WTC11 (cell line): ENCODE results near the gene TMEM150B. TPM values are rescaled to one million over a fixed set of nuclear protein-coding genes. Genes with fewer than 3 reads are reported as not detected.

Experiments
- ATAC-seq: fragments of 200-7000 bp; cut with Tn5 transposase; 2 replicates; pipeline ENCODE4 v1.10.0; 2021; ENCODE audit warnings: mild to moderate bottlenecking, moderate library complexity
- CTCF ChIA-PET: fragments of 300-600 bp; sonication (Branson Sonifier 250); formaldehyde crosslinking; loops from one replicate; lab custom pipeline; 2021; ENCODE audit warnings: antibody characterized with exemption; lab: Charles Lee
- POLR2A ChIA-PET: fragments of 350-600 bp; sonication (Branson Sonifier 250); formaldehyde crosslinking; loops from one replicate; lab custom pipeline; 2021; ENCODE audit warnings: antibody characterized with exemption; lab: Charles Lee
- DNase-seq: peaks from one replicate; pipeline ENCODE4 v3.0.0; 2021; ENCODE audit warnings: low spot score
- H3K27ac Mint-ChIP-seq: 2 replicates; pipeline ENCODE4 v1.8.0; 2021; ENCODE audit warnings: mixed read lengths
- H3K27me3 Mint-ChIP-seq: 2 replicates; pipeline ENCODE4 v1.8.0; 2021; ENCODE audit warnings: low read depth, mild to moderate bottlenecking, moderate library complexity, mixed read lengths
- H3K36me3 Mint-ChIP-seq: 2 replicates; pipeline ENCODE4 v1.8.0; 2021; ENCODE audit warnings: mixed read lengths
- H3K4me1 Mint-ChIP-seq: 2 replicates; pipeline ENCODE4 v1.8.0; 2022; ENCODE audit warnings: mixed read lengths
- H3K4me3 Mint-ChIP-seq: 2 replicates; pipeline ENCODE4 v1.8.0; 2021; ENCODE audit warnings: mild to moderate bottlenecking, moderate library complexity, mixed read lengths
- H3K9me3 Mint-ChIP-seq: 2 replicates; pipeline ENCODE4 v1.8.0; 2021; ENCODE audit warnings: mixed read lengths
- ATF2 ChIP-seq: sonication (generic); formaldehyde crosslinking; IDR thresholded peaks from 2 replicates; pipeline ENCODE4 v1.8.1; 2022; ENCODE audit warnings: low read depth, missing genetic modification reagents, borderline replicate concordance
- E2F1 ChIP-seq: sonication (generic); formaldehyde crosslinking; IDR thresholded peaks from 2 replicates; pipeline ENCODE4 v1.8.0; 2022; ENCODE audit warnings: mild to moderate bottlenecking, missing genetic modification reagents
- ERG ChIP-seq: fragments of 250-450 bp; sonication (Bioruptor Pico); IDR thresholded peaks from 2 replicates; pipeline ENCODE4 v1.8.0; 2021; ENCODE audit warnings: mild to moderate bottlenecking
- FOXJ3 ChIP-seq: sonication (generic); formaldehyde crosslinking; IDR thresholded peaks from 2 replicates; pipeline ENCODE4 v1.9.0; 2021; ENCODE audit warnings: missing genetic modification reagents, mild to moderate bottlenecking, borderline replicate concordance
- GRHL2 ChIP-seq: fragments of 250-450 bp; sonication (Bioruptor Pico); IDR thresholded peaks from 2 replicates; pipeline ENCODE4 v1.8.0; 2022; ENCODE audit warnings: mild to moderate bottlenecking, moderate library complexity; ENCODE audit not compliant: insufficient replicate concordance, severe bottlenecking
- JUN ChIP-seq: sonication (generic); formaldehyde crosslinking; IDR thresholded peaks from 2 replicates; pipeline ENCODE4 v1.8.0; 2023; ENCODE audit warnings: mild to moderate bottlenecking, missing genetic modification reagents
- NR1H2 ChIP-seq: sonication (generic); formaldehyde crosslinking; IDR thresholded peaks from 2 replicates; pipeline ENCODE4 v1.9.0; 2021; ENCODE audit warnings: mild to moderate bottlenecking, moderate library complexity, missing genetic modification reagents
- SOX15 ChIP-seq: fragments of 250-450 bp; sonication (Bioruptor Pico); IDR thresholded peaks from 2 replicates; pipeline ENCODE4 v1.9.0; 2021; ENCODE audit warnings: mild to moderate bottlenecking
- SP1 ChIP-seq: sonication (generic); formaldehyde crosslinking; conservative IDR thresholded peaks from 2 replicates; pipeline ENCODE4 v1.8.1; 2022; ENCODE audit warnings: missing genetic modification reagents
- TCF7 ChIP-seq: sonication (generic); formaldehyde crosslinking; IDR thresholded peaks from 2 replicates; pipeline ENCODE4 v1.8.0; 2022; ENCODE audit warnings: mild to moderate bottlenecking, low read depth, missing genetic modification reagents, moderate library complexity
- USF1 ChIP-seq: sonication (generic); formaldehyde crosslinking; IDR thresholded peaks from 2 replicates; pipeline ENCODE4 v1.8.0; 2022; ENCODE audit warnings: mild to moderate bottlenecking, missing genetic modification reagents
- USF2 ChIP-seq: sonication (generic); formaldehyde crosslinking; IDR thresholded peaks from 2 replicates; pipeline ENCODE4 v1.8.1; 2023; ENCODE audit warnings: mild to moderate bottlenecking, missing genetic modification reagents, moderate library complexity
- ZNF138 ChIP-seq: sonication (generic); formaldehyde crosslinking; conservative IDR thresholded peaks from 2 replicates; pipeline ENCODE4 v1.8.1; 2022; ENCODE audit warnings: mild to moderate bottlenecking, moderate library complexity, missing genetic modification reagents
- ZNF263 ChIP-seq: sonication (generic); formaldehyde crosslinking; IDR thresholded peaks from 2 replicates; pipeline ENCODE4 v1.8.1; 2022; ENCODE audit warnings: low read depth, mild to moderate bottlenecking, moderate library complexity, missing genetic modification reagents
- ZNF317 ChIP-seq: sonication (generic); formaldehyde crosslinking; IDR thresholded peaks from 2 replicates; pipeline ENCODE4 v1.8.1; 2023; ENCODE audit warnings: low read depth, mild to moderate bottlenecking, moderate library complexity, missing genetic modification reagents, borderline replicate concordance
- ZNF423 ChIP-seq: fragments of 250-450 bp; sonication (Bioruptor Pico); IDR thresholded peaks from 2 replicates; pipeline ENCODE4 v2.1.2; 2022; ENCODE audit warnings: mild to moderate bottlenecking, moderate library complexity
- ZNF532 ChIP-seq: fragments of 250-450 bp; sonication (Bioruptor Pico); IDR thresholded peaks from 2 replicates; pipeline ENCODE4 v1.9.0; 2021; ENCODE audit warnings: mild to moderate bottlenecking, borderline replicate concordance
- total RNA-seq: library from RNA; stranded (reverse); gene quantifications from 3 replicates; pipeline ENCODE4 v1.2.3, GENCODE V29; 2021

The TMEM150B gene
- total RNA-seq, 1 experiment from 2014 or later, result 0.44 TPM

- no peak for TF ChIP-seq ERG (CRISPR knock-in tag)
- TF ChIP-seq USF1 (CRISPR knock-in tag), result no peak
- no peak for TF ChIP-seq FOXJ3 (CRISPR knock-in tag)
- no peak for TF ChIP-seq JUN (CRISPR knock-in tag)
- no peak for TF ChIP-seq TCF7 (CRISPR knock-in tag)
- no peak for TF ChIP-seq USF2 (CRISPR knock-in tag)
- no peak for TF ChIP-seq ZNF263 (CRISPR knock-in tag)
- no peak for TF ChIP-seq ZNF138 (CRISPR knock-in tag)
- TF ChIP-seq ZNF423 (CRISPR knock-in tag), result no peak
- TF ChIP-seq, all 79 proteins: peak for 0
These were observed 4.2 kb downstream of the TMEM150B start (continued) for GRCh38 chr19:55320844-55321419.

- Mint-ChIP-seq H3K27me3 (peaks cover 27% of the 10 kb centered on the region), H3K4me1 (peaks cover 18% of the 10 kb centered on the region), H3K27ac (peak overlapping the region; percentile 39), H3K36me3 (no peaks in the 10 kb centered on the region), H3K4me3 (peak overlapping the region; percentile 71), H3K9me3 (no peaks in the 10 kb centered on the region)
- DNase-seq, result peak; percentile 93
- ChIA-PET CTCF (interaction anchor here (1.2 to 3.4 kb wide), 4 partner anchors 18 to 154 kb away, joined by 3 to 26 read pairs (median 6); partner anchors contain the start of genes DNAAF3 and KMT5C), POLR2A (interaction anchor here (0.6 to 1.3 kb wide), 2 partner anchors 19 to 125 kb away, joined by 3 read pairs; no protein-coding TSS in a partner anchor)
- TF ChIP-seq USF2 (CRISPR knock-in tag), result 0 out of 2 replicates have a peak, but pooled peaks have one; percentile 19
- TF ChIP-seq SP1 (CRISPR knock-in tag), result no peak
- ATAC-seq, result peak; percentile 98
These were observed 5.4 kb downstream of the TMEM150B start for GRCh38 chr19:55319785-55320184.

- ChIA-PET POLR2A (no interaction called here), CTCF (interaction anchor here (0.8 to 1.6 kb wide), 2 partner anchors 15 to 32 kb away, joined by 3 to 7 read pairs; no protein-coding TSS in a partner anchor)
- no peak for TF ChIP-seq NR1H2 (CRISPR knock-in tag)
- TF ChIP-seq GRHL2, result no peak
- TF ChIP-seq ZNF317 (CRISPR knock-in tag), result no peak
- TF ChIP-seq ERG (CRISPR knock-in tag), result no peak
- TF ChIP-seq ATF2 (CRISPR knock-in tag), result no peak
- TF ChIP-seq SOX15 (CRISPR knock-in tag), result no peak
- no peak for TF ChIP-seq ZNF532
- TF ChIP-seq E2F1 (CRISPR knock-in tag), result no peak
- no peak for ATAC-seq
- Mint-ChIP-seq H3K9me3 (no peaks in the 10 kb centered on the region), H3K4me1 (peaks cover 9% of the 10 kb centered on the region), H3K4me3 (no peak overlapping the region), H3K27me3 (peaks cover 12% of the 10 kb centered on the region), H3K36me3 (no peaks in the 10 kb centered on the region), H3K27ac (no peak overlapping the region)
- DNase-seq, result no peak
These were observed 8.5 kb downstream of the TMEM150B start for GRCh38 chr19:55316646-55317045.
